Heart left ventricle (tissue), 16 donors: ENCODE results near the gene JOSD1. TPM values are rescaled to one million over a fixed set of nuclear protein-coding genes. Genes with fewer than 3 reads are reported as not detected.

ENCODE experiments used
- ATAC-seq, 4 donors: fragments of 200-7000 bp; cut with Tn5 transposase; one replicate each; pipeline ENCODE4 v1.9.1; 2020 to 2022; ENCODE audit warnings: moderate library complexity in 4 of 4, mild to moderate bottlenecking in 3 of 4, moderate number of reproducible peaks in 1 of 4
- DNase-seq, 5 donors: peaks; one replicate each; pipeline ENCODE4 v3.0.0-alpha.2; 2020
- H3K27ac ChIP-seq, 12 donors: fragments of 200-600 bp; sonication (generic) in 4 of 12; one replicate each; pipeline versions ENCODE4 v1.5.0 to v1.8.0; 2016 to 2022; ENCODE audit warnings: mild to moderate bottlenecking in 2 of 12
- H3K27me3 ChIP-seq, 9 donors: fragments of 200-600 bp; sonication (generic) in 2 of 9; one replicate each; pipeline versions ENCODE4 v1.5.1 to v1.8.0; 2016 to 2022; ENCODE audit warnings: mild to moderate bottlenecking in 3 of 9
- H3K36me3 ChIP-seq, 9 donors: fragments of 200-600 bp; sonication (generic) in 2 of 9; one replicate each; pipeline versions ENCODE4 v1.5.0 to v1.8.0; 2018 to 2022; ENCODE audit warnings: mild to moderate bottlenecking in 2 of 9
- H3K4me1 ChIP-seq, 12 donors: fragments of 200-600 bp; sonication (generic) in 4 of 12; one replicate each; pipeline versions ENCODE4 v1.5.0 to v1.8.0; 2016 to 2022; ENCODE audit warnings: mild to moderate bottlenecking in 3 of 12
- H3K4me3 ChIP-seq, 12 donors: fragments of 200-600 bp; sonication (generic) in 4 of 12; one replicate each; pipeline versions ENCODE4 v1.5.0 to v1.8.0; 2017 to 2022; ENCODE audit warnings: mild to moderate bottlenecking in 9 of 12, moderate library complexity in 4 of 12
- H3K9me3 ChIP-seq, 12 donors: fragments of 200-600 bp; sonication (generic) in 4 of 12; one replicate each; pipeline versions ENCODE4 v1.5.0 to v1.8.0; 2016 to 2022; ENCODE audit warnings: mild to moderate bottlenecking in 1 of 12
- CTCF ChIP-seq, 12 donors: fragments of 200-600 bp; sonication (generic) in 4 of 12; IDR thresholded peaks; one replicate each; pipeline versions ENCODE4 v1.5.0 to v1.8.0; 2018 to 2022; ENCODE audit warnings: antibody characterized with exemption in 12 of 12, mild to moderate bottlenecking in 5 of 12
- POLR2A ChIP-seq, 2 donors: fragments of 450-650 bp; IDR thresholded peaks; one replicate each; pipeline ENCODE4 v1.6.1; 2017; ENCODE audit warnings: antibody characterized with exemption in 2 of 2, mild to moderate bottlenecking in 2 of 2, moderate library complexity in 2 of 2
- WGBS, 4 donors: extraction: QIAGEN DNeasy Blood & Tissue Kit in 2 of 4; methylation state at CpG; one replicate each; pipeline versions ENCODE4 v1.1.5 to v1.1.7; 2013 to 2018; 5-methylcytosine and 5-hydroxymethylcytosine counted together
- intact Hi-C, 10 donors: fragments of 100-400 bp; cut with DNase I; formaldehyde crosslinking; loops; one replicate each; pipeline versions ENCODE4 v1.11.1 to v1.14.2; 2022
- polyA plus RNA-seq, 2 donors: library from polyadenylated mRNA; stranded (reverse); fragments of 200-250 nt; gene quantifications; one replicate each; pipeline ENCODE4 v1.2.3, GENCODE V29; 2013
- total RNA-seq, 9 donors: library from RNA; depleted of rRNA in 2 of 9; stranded (reverse); fragments of >200 nt in 2 of 9; fragmentation: NEBNext Ultra II Directional in 3 of 9; extraction: Animal tissue kit (Norgen Biotek cat#: 25700) in 3 of 9; gene quantifications; one replicate each; pipeline versions ENCODE4 v1.1.0 to v1.2.4, GENCODE V29; 2016 to 2023
- donor health status: ischemic (EF 13 %, LVEDD 7.1; RV severe dilation, severe dysfunction).
- donor health status: healthy with polysubstance abuse.
- donor health status: DM: no; HTN: yes; CAD: no.
- donor health status: DM: no; HTN: no; CAD: no.
- donor health status: ischemic (EF 25% LVEDD 6.9; RV normal size, moderate dysfunction).
- donor health status: ischemic (EF 25% LVEDD 5.7; RV mildly dilated, moderate dysfunction).
- donor health status: healthy.
- donor health status: DM: yes; HTN: yes; CAD: no.
- donor health status: ischemic (EF 35%, LVEDD 5.7; RV mildly dilated, moderate dysfunction).
- donor health status: nonischemic (EF 11% LVEDD 7.7; RV severe dilation, severe dysfunction).
- donor health status: DM: yes; HTN: yes; CAD: no.
- donor health status: PGD.
- donor health status: ischemic (EF 29% LVEDD 5.4; RV normal size, mild dysfunction).
- donor health status: nonischemic (EF 23%, LVEDD 6.1; RV moderate dilation, normal function).

JOSD1 gene
- total and polyA plus RNA-seq, 11 donors, result 7.8 to 34.0 (median 22.8) TPM

GRCh38 chr22:38738475-38739070 is 37.8 kb upstream of the JOSD1 start:
- H3K27me3 ChIP-seq, result no peaks in the 10 kb centered on the region
- ATAC-seq (no peak), DNase-seq (peak in 3 of 5 donors; percentile 13 to 42 (median 18))
- H3K27ac ChIP-seq, result peak overlapping the region in 1 of 12 donors; percentile 26
- 95 to 98% (median 95%) methylated on average over 17 to 18 of the region's 18 CpGs for WGBS, 4 donors
- intact Hi-C loops, result no loop called here
- H3K36me3 ChIP-seq, result peaks cover 8 to 99% (median 87%) of the 10 kb centered on the region in 9 donors
- peaks cover 0 to 26% (median 14%) of the 10 kb centered on the region in 12 donors for H3K4me1 ChIP-seq
- no peak for TF ChIP-seq CTCF (IDR thresholded peaks at IDR 0.05)
- TF ChIP-seq POLR2A (IDR thresholded peaks at IDR 0.05), result no peak
- no peaks in the 10 kb centered on the region for H3K9me3 ChIP-seq
- no peak overlapping the region for H3K4me3 ChIP-seq

GRCh38 chr22:38737302-38738060 is 36.7 kb upstream of the JOSD1 start:
- WGBS, 4 donors, result 77 to 79% (median 77%) methylated on average over 21 of the region's 21 CpGs
- intact Hi-C loops, result no loop called here
- H3K4me1 ChIP-seq, result peaks cover 0 to 37% (median 24%) of the 10 kb centered on the region in 12 donors
- no peaks in the 10 kb centered on the region for H3K9me3 ChIP-seq
- no peak overlapping the region for H3K4me3 ChIP-seq
- peak overlapping the region in 2 of 12 donors; percentile 13 to 40 for H3K27ac ChIP-seq
- ATAC-seq (no peak), DNase-seq (peak in 2 of 5 donors; percentile 9 to 37)
- H3K27me3 ChIP-seq, result no peaks in the 10 kb centered on the region
- peaks cover 8 to 99% (median 76%) of the 10 kb centered on the region in 9 donors for H3K36me3 ChIP-seq
- no peak for TF ChIP-seq CTCF (IDR thresholded peaks at IDR 0.05)
- TF ChIP-seq POLR2A (IDR thresholded peaks at IDR 0.05), result no peak

- H3K4me3 ChIP-seq, result no peak overlapping the region
- peaks cover 0 to 48% (median 29%) of the 10 kb centered on the region in 12 donors for H3K4me1 ChIP-seq
- peaks cover 8 to 99% (median 75%) of the 10 kb centered on the region in 9 donors for H3K36me3 ChIP-seq
- no peaks in the 10 kb centered on the region for H3K9me3 ChIP-seq
- no peaks in the 10 kb centered on the region for H3K27me3 ChIP-seq
- H3K27ac ChIP-seq, result peak overlapping the region in 1 of 12 donors; percentile 88
- WGBS, 4 donors, result 90 to 94% (median 92%) methylated on average over 6 to 7 of the region's 7 CpGs
- intact Hi-C loops, result no loop called here
- DNase-seq (peak in 2 of 5 donors; percentile 26 to 44), ATAC-seq (no peak)
- TF ChIP-seq CTCF (IDR thresholded peaks at IDR 0.05) (no peak), POLR2A (IDR thresholded peaks at IDR 0.05) (no peak)
Measured at GRCh38 chr22:38736257-38736570, 35.5 kb upstream of the JOSD1 start.

GRCh38 chr22:38735465-38736256 is 34.9 kb upstream of the JOSD1 start:
- ATAC-seq, result no peak
- DNase-seq, result peak in 2 of 5 donors; percentile 20 to 59
- Histone ChIP-seq H3K27me3 (no peaks in the 10 kb centered on the region), H3K4me1 (peaks cover 0 to 48% (median 29%) of the 10 kb centered on the region in 12 donors), H3K9me3 (no peaks in the 10 kb centered on the region), H3K27ac (peak overlapping the region in 2 of 12 donors; percentile 5 to 88), H3K36me3 (peaks cover 7 to 98% (median 73%) of the 10 kb centered on the region in 9 donors), H3K4me3 (no peak overlapping the region)
- TF ChIP-seq POLR2A (IDR thresholded peaks at IDR 0.05), result no peak
- 70 to 79% (median 79%) methylated on average over 12 to 15 of the region's 15 CpGs for WGBS, 4 donors
- intact Hi-C loops, result no loop called here
